Left forelimb (tissue), 1 donor: Measurements from ENCODE around the gene EEPD1.
"Not testable (repeated sequence)": the region's sequence is repeated elsewhere in the genome, so short reads cannot be mapped to it uniquely, and the experiment has no call there.

Experiments used
- DNase-seq: peaks from one replicate; pipeline ENCODE4 v3.0.0-alpha.2; 2018; ENCODE audit warnings: low spot score

EEPD1 gene

DNA sequence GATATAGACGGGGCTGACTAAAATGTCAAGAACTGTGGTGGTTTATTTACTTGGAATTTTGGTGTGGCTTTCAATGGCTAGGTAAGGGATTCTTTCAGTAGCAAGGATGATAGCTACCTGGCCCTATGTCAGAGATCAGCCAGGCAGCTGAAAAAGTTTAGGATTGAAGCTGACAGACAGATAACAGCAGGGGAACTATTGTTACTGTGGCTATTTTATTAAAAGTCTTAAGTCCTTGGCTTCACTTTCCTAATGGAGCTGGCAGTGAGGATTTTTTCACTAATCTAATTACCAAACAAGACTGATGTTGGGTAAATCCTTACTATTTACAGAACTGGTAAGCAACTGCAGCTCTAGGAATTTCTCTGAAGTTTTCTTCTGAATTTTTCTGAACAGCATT, 164.2 kb downstream of the EEPD1 start:
- DNase-seq, result no peak

DNA sequence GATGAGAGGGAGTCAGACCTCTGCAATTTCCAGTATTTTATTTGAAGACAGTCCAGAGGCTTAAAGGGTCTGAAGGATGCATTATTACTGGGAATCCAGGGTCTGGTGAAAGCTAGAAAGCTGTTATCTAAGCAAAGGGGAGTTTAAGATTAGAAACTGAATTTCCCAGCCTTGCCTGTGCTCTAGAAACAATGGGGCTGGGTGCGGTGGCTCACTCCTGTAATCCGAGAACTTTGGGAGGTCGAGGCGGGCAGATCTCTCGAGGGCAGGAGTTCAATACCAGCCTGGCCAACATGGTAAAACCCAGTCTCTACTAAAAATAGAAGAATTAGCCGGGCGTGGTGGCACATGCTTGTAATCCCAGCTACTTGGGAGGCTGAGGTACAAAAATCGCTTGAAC, 165.1 kb downstream of the EEPD1 start:
- DNase-seq, result no peak

DNA sequence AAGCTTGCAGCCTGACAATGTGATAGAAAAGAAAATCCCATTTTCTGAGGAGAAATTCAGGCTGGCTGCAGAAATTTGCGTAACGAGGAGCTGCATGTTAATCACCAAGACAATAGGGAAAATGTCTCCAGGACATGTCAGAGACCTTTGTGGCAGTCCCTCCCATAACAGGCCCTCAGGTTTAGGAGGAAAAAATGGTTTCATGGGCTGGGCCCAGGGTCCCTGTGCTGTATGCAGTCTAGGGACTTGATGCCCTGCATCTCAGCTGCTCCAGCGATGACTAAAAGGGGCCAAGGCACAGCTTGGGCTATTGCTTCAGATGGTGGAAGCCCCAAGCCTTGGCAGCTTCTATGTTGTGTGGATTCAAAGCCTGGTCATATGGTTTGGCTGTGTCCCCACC, 168.2 kb downstream of the EEPD1 start:
- not testable (repeated sequence) for DNase-seq

DNA sequence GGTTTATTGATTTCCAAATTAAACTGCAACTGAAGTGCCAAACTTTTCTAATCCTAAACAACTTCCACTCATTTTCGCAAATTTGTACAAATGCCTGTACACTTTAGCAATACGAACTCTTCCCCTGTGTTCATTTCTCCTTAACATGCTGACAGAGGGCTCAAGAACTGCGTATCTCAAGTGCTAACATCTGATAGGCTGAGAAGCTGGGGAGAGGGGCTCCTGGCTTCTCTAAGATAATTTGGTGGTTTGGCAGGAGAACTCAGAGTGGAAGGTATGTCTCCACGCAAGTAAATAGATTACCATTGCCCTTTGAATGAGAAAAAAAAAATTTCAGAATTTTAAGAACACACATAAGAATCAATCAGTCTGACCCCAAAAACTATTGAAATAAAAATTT, 183.3 kb downstream of the EEPD1 start:
- no peak for DNase-seq

DNA sequence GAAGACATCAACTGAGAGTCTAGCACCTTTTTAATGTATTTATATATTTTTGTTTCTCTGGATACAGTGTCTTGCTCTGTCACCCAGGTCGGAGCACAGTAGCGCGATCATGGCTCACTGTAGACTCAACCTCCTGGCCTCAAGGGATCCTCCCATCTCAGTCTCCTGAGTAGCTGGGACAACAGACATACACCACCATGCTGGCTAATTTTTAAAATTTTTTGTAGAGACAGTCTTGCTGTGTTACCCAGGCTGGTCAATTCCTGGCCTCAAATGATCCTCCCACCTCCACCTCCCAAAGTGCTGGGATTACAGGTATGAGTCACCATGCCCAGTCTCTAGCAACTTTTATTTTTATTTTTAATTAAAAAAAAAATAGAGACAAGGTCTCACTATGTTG, 185.2 kb downstream of the EEPD1 start:
- no peak for DNase-seq

DNA sequence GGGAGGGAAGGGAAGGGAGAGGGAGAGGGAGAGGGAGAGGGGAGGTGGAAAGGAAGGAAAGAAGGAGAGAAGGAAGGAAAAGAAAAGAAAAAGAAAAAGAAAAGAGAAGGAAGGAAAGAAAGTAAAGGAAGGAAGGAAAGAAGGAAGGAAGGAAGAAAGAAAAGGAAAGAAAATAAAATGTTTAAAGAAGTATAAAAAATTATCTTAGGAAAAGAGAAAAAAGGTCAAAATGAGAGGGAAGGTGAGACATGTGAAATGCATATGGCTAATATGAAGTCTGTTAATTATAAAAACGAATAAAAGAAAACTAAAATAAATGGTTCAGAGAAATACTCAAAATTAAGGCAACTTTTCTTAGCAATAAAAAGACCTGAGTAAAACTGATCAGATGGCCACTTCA, 190.5 kb downstream of the EEPD1 start:
- DNase-seq, result no peak

DNA sequence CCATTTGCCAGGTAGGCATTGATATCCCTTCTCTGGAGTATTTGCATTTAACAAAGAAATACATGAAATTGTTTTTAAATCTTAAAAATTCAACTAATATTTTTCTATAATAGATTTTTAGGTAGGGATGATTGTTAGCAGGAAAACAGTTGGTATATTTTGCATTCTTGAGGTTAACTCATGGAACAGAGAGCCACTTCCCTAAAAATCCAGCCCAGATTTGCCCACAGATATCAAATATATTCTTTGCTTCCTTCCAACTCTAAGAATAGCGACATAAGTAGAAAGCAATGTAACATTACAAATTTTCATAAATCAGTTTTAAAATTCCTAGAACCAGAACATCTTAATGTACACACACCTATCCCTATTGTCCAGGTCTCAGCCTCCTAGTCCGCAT, 191.6 kb downstream of the EEPD1 start:
- DNase-seq, result no peak

DNA sequence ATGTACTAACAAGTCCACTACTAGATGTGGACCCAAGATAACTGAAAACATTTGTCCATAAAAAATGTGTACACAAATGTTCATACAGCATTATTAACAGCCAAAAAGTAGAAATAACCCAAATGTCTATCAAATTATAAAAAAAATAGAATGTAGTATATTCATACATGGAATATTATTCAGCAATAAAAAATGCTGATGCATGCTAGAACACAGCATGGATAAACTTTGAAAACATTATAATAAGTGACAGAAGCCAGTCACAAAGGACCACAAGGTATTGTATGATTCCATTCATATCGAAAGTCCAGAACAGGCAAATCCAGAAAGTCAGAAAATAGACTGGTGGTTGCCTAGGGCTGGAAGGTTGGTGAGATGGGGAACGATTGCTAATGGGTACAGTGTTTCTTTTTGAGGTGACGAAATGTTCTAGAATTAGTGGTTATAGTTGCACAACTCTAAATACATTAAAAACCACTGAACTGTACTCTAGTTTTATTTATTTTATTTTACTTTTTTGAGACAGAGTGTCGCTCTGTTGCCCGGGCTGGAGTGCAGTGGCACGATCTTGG, 193.3 kb downstream of the EEPD1 start:
- no peak for DNase-seq

DNA sequence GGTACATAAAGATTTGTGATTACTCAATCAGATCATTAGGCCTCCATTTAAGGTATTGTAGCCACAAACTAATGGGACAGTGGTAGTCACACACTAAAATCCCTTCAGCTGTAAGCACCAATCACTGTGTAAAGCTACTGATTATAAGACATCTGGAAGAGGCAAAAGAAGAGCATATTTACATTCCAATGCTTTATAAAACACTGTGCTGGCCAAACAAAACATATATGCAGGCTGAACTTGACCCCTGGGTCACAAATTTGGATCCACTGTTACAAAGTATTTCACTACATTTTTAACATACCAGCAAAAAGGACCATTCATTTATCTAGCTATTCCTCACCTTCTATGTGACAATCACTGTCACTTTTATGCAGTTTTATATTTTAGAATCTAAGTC, 195.2 kb downstream of the EEPD1 start:
- no peak for DNase-seq

DNA sequence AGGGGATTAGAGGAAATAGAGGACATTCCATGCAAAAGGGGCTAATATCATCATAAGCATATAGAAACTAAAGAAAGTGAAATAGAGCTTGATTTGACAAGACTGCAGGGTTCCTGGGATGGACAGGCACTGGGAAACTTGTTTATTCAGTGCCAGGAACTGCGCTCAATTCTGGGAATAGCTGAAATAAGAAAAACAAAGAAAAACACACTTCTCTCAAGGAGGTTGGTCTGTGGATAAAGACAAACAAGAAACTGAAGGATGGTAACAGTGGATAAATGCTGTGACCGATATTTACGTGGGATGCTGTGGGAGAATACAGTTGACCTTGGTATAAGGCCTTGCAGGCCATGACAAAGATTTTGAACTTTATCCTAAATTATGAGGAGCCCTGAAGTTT, 195.7 kb downstream of the EEPD1 start:
- no peak for DNase-seq

DNA sequence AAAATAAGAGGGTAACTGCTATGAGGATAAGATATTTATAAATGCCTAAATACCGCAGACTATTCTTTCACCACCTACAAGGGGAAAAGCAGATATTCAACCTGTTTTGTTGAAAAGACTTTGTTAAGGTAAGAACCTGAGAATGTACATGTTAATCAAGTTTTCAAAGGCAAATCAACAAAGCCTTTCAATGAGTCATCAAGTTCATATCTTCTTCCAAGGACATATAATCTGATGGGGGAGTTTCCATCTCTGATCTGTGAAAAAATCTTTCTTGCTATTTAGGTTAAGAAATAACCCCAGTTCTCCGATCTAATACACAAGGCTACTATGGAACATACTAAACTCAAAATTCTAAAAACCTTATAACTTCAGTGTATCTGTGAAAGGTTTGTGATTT, 196.6 kb downstream of the EEPD1 start:
- no peak for DNase-seq
